Right ventricle myocardium superior (tissue), 1 donor: Measurements from ENCODE around the gene OGG1. TPM values are rescaled to one million over a fixed set of nuclear protein-coding genes. Genes with fewer than 3 reads are reported as not detected.

ENCODE experiments used
- ATAC-seq: fragments of 200-7000 bp; cut with Tn5 transposase; one replicate; pipeline ENCODE4 v1.9.1; 2020; ENCODE audit warnings: mild to moderate bottlenecking; ENCODE audit not compliant: poor library complexity
- DNase-seq: peaks from one replicate; pipeline ENCODE4 v3.0.0-alpha.2; 2020
- intact Hi-C: fragments of 100-400 bp; cut with DNase I; formaldehyde crosslinking; loops from one replicate; pipeline ENCODE4 v1.11.2; 2022
- total RNA-seq: library from RNA; stranded (reverse); fragmentation: NEBNext Ultra II Directional; extraction: Animal tissue kit (Norgen Biotek cat#: 25700); gene quantifications from one replicate; pipeline ENCODE4 v1.2.1, GENCODE V29; 2021
- donor health status: DM: no; HTN: yes; CAD: no; lungs with severe emphysema.

Gene OGG1
- total RNA-seq, 1 donor from 2014 or later = 8.3 TPM

DNA sequence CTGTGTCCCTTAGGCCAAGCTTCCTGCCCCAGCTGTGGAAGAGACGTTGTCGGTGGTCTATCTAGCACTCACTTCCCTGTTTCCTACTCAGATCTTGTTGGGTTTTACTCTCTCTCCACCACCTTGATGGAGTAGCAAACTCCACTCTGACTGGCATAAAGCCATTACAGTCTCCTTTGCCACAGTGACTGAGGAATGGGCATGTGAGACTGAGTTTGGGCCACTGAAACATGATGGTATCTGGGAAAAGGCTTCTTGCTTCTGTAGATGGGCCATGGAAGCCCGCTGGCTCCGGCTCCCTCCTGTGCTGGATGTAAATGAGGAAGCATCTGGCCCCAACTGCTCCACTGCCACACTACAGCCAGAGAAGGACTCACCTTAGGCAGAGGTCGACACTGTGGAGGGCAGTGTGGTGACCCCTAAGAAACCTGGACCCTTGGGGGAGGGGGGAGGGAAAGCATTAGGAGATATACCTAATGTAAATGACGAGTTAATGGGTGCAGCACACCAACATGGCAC lies 29.4 kb downstream of the OGG1 start:
- no peak for ATAC-seq
- peak; percentile 56 for DNase-seq
- intact Hi-C loops = no loop called here

DNA sequence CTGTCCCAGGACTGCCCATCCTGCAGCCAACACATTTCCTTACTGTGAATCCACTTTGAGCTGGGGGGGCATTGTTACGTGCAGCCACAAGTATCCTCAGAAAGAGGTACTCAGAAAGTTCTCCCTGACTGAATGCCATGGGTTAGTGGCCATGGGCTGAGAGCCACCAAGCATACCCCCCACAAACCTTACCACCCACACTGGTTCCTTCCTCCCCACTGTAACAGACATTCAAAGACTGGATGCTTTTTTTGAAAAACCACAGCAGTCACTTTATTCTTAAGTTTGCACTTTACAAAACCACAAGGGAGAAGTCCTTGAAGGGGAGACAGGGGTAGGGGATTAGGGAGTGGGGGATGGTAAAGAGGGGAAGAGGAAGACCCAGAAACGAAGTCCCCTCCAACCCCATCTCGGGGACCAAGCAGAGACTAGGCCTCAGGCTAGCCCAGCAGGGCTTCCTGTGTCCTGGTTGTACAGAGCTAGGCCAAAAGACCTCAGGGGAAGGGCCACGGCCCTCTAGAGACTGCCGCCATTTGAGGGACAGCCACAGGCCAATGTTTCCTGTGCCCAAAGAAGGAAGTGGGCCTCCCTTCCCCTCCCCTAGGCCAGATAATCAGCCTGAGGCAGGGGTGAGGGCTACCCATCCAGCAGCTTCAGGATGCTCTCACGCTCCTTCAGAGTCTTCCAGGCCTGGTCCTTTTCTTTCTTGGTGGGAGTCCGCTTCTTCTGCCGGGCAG lies 30.1 kb downstream of the OGG1 start:
- intact Hi-C loops = no loop called here
- ATAC-seq (peak; percentile 62), DNase-seq (peak; percentile 51)

DNA sequence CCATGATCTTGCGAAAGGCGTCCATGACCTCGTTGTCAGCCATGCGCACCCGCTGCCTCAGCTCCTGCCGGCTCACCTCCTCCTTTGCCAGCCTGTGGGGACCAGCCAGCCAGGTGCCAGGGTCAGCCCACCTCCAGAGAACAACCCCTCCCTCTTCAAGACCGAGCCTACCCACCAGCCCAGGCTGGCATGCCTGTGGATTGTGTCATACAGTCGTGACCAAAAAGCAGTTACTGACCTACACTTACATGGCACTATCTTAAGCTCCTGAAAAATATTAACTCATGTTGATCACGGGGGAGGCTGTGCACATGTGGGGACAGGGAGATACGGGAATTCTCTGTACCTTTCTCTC lies 30.7 kb downstream of the OGG1 start:
- no peak for ATAC-seq
- intact Hi-C loops = no loop called here
- DNase-seq = peak; percentile 41

DNA sequence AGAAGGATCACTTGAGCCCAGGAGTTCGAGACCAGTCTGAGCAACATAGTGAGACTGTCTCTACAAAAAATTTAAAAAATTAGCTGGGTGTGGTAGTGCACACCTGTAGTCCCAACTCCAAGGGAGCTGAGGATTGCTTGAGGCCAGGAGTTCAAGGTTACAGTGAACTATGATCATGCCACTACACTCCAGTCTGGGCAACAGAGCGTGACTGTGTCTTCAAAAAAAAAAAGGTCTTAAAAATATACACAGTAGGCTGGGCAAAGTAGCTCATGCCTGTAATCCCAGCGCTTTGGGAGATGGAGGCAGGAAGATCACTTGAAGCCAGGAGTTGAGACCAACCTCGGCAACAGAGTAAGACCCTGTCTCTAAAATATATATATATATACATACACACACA lies 31.2 kb downstream of the OGG1 start:
- intact Hi-C loops = no loop called here
- ATAC-seq (no peak), DNase-seq (peak; percentile 13)

DNA sequence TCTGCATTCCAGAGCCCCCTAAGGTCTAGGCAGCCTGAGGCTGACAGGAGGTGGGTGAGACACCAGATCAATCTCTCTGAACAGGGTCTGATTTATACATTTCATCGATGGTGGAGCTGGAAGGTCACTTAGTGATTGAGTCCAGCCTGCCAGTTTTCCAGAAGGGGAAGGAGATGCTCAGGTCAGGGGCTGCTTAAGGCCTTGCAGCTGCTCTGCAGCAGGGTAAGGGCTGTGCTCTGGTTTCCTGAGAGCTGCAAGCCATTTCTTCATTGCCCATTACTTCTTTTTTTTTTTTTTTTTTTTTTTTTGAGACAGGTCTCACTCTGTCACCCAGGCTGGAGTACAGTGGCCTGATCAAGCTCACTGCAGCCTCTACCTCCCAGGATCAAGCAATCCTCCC lies 31.8 kb downstream of the OGG1 start:
- DNase-seq (peak; percentile 12), ATAC-seq (no peak)
- intact Hi-C loops = no loop called here

DNA sequence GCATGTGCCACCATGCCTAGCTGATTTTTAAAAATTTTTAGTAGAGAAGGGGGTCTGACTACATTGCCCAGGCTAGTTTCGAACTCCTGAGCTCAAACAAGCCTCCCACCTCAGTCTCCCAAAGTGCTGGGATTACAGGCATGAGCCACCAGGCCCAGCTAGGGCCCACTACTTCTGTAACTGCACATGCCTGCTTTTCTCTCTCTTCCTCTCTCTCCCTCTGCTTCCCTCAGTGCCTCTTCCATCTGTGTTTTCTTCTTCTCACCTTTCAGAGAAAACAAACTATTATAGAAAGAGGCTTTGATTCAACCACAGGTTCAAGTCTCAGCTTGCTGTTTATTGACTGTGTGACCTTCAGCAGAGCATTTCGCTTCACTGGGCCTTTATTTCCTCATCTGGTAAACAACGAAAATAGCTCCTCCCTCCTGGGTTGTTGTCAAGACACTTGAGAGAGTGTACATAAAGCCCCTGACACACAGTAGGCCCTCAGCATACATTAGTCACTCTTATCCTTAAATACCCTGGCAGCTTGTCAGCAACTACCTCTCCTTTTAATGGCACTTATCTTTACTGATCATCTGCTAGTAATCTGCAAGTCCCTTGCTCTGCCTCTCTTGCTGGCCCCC lies 32.3 kb downstream of the OGG1 start:
- DNase-seq (peak; percentile 1), ATAC-seq (no peak)
- intact Hi-C loops = no loop called here

DNA sequence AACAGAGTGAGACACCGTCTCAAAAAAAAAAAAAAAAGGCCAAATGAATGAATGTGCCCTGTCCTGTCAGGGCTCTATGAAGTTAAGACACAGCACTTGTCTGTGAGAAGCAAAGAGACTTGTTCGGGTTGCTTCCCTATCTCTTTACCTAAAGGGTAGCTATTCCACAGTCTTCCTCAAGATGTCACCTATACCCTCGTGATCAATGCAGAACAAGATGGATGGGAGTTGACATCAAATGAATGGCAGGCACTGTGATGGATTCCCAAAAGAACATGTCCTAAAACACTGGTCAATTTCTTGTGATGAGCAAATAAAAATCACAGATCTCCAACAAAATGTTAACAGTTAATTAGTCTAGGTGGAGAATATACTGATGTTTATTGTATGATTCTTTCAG lies 33.0 kb downstream of the OGG1 start:
- ATAC-seq (no peak), DNase-seq (no peak)
- intact Hi-C loops = no loop called here

DNA sequence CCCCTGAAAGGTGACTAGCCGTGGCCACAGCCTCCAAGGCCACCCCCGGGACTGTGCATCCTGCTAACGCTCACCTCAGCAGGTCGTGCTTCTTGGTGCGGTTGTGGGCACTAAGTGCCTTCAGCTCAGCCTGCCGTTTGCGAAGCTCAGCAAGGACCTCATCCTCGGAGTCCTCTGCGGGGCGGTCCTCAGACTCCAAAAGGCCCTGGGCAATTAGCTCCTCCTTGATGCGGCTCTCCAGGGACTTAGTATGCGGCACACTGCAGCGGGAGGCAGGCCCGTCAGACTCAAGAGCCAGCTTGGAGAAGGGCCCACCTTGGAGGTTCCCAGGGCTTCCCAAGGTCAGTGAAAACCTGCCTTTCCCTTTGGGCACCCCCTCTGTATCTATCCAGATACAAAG lies 34.2 kb downstream of the OGG1 start:
- DNase-seq (no peak), ATAC-seq (no peak)
- intact Hi-C loops = no loop called here

DNA sequence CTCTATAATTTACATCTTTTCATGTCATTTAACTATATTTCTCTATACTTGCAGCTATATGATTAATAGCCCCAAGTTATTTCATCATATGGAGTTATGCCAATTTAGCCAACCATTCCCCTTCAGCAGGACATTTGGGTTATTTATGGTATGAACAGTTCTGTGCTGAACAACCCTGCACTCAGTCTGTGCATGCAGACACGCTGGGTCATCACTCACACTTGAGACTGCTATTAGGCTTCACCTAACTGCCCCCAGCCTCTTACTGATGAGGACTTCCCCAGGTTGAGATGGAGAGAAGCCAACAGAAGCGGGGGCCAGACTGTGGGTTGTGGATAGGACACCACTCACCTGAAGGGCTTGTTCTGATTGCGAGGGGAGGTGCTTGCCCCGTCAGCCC lies 35.2 kb downstream of the OGG1 start:
- intact Hi-C loops = no loop called here

DNA sequence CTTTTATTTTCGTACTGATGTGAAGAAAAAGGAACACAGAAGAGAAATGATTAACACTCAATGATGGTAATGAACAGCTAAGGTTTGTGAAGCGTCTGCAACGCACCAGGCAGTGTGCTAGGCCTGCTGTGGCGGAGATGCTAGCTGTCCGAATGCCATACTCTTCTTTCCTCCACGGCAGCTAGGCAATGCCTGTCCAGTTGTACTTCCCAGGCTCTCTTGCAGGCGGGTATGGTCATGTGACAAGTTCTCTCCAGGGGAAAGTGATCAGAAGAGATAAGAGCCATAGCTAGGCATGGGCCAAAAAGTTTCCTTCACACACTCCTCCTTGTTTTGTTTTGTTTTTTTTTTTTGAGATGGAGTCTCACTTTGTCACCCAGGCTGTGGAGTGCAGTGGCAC lies 35.9 kb downstream of the OGG1 start:
- ATAC-seq (peak; percentile 45), DNase-seq (no peak)
- intact Hi-C loops = no loop called here

More for the DNA sequence above, 35.2 kb downstream of the OGG1 start:
- ATAC-seq (no peak), DNase-seq (no peak)

DNA sequence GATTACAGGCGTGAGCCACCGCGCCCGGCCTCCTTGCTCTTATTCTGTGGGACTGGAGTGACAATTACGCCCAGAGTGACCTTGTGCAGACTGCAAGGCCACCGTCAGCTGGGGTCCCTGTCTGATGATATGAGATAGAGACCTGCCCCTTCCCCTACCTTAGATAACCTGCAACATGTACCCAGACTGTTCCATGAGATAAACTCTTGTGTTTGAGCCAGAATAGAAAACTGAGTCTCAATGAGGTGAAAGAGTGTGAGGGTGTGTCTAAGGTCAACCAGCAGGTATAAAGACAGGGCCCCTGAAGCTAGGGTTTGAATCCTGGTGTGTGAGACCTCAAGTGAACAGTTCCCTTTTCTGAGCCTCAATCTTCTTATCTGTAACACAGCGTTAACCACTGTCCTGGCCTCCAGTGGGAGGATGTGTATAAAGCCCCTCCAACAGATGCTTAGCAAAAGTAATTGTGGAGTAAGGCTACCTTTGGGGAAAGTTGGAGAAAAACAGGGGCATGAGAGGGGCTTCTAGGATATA lies 36.5 kb downstream of the OGG1 start:
- intact Hi-C loops = no loop called here
- DNase-seq (no peak), ATAC-seq (no peak)

DNA sequence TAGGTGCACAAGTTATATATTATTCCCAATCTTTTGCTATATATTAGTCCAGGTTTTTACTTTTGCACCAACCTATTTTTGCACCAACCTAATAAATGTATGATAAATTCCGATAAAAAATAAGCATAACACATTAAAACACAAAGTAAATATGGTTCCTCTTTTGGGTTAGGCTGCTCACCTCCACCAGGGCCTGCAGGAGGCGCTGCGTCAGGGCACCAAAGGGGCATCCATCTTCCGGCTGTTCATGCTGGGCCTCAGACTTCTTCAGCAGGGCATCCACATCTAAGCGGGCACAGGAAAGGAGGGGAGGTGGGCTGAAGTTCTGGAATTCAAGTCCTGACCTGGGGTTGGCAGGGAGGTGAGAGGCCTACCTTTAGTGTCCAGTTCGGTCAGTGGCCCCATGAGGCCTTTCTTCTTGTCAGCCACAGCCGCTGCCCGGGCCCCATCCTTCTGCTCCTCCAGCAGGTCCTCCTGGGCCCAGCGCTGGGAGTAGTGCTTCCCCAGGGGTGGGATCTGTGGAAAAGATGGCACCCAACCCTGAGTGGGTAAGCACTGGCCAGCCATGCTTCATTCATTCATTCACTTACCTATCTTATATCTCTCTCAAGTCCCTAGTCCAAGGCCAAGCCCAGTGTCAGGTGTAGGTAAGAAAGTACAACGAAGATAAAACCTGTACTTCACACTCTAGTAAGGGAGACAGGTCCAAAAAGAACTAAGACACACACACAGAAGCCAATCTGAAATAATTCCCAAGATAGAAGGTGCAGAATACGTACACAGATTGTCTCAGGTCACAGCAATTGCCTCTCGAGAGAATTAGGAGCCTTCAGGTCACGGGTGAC lies 37.3 kb downstream of the OGG1 start:
- intact Hi-C loops = no loop called here
- DNase-seq (peak; percentile 38), ATAC-seq (no peak)

DNA sequence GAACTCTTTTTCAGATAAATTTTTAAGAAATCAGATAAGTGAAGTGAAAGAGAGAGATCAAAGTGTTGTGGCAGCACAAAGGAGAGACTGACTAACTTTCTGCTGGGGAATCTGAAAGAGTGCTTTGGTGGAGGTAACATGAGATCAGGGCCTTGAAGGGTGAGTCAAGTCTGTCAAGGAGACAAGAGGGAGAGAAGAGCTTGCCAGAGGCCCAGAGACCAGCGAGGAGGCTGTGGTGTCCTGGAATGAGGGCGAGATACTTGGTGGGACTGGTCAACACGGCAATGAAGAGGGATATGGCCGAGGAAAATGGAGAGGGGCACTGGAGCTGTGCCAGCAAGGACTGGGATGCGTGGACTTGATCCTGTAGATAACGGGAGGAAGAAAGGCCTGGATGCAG lies 38.0 kb downstream of the OGG1 start:
- ATAC-seq = no peak
- intact Hi-C loops = no loop called here
- DNase-seq = peak; percentile 33

DNA sequence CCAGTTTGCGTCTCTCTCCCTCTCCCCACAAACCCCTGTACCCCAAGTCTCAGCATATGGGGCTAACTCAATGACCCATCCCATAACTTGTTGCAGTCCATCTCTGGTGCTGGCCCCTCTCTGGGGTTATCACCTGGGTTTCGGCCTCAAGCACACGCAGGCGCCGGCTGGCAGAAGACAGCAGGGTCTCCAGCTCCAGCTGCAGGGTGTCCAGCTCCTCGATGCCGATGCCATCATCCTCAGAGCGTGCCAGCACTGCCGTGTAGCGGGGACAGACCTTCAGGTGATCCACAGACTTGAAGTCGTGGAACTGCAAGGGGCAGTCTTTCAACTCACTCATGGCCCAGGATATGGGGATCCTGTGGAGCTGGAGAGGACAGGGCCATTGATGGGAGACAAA lies 41.4 kb downstream of the OGG1 start:
- intact Hi-C loops = no loop called here
- ATAC-seq = no peak
- peak; percentile 37 for DNase-seq

DNA sequence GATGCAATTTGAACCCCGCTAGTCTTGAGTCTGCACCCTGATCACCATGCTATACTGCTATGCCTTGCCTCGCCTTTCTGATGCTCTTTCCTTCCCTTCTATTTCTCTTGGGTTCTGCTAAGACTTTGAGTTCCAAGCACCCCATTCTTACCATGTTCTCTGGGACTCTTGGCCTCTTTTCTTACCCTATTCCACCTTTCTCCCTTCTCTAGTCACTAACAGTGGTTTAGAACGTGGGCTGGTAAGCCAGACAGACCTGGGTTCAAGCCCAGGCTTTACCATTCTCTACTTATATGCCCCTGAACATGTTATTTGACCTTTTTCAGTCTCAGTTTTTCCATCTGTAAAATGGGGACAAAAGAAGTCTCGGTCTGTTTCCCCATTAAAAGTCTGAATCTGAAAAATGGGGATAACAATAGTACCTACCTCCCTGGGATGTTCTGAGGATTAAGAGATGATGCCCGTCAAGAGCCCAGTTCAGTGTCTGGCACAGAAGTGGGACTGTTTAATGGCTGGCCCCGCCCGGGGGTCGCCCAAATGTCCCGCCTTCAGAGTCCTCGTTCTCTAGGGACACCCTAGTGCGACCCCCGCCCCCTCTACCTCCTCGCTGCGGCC lies 42.1 kb downstream of the OGG1 start:
- intact Hi-C loops = no loop called here
- DNase-seq (peak; percentile 5), ATAC-seq (no peak)

DNA sequence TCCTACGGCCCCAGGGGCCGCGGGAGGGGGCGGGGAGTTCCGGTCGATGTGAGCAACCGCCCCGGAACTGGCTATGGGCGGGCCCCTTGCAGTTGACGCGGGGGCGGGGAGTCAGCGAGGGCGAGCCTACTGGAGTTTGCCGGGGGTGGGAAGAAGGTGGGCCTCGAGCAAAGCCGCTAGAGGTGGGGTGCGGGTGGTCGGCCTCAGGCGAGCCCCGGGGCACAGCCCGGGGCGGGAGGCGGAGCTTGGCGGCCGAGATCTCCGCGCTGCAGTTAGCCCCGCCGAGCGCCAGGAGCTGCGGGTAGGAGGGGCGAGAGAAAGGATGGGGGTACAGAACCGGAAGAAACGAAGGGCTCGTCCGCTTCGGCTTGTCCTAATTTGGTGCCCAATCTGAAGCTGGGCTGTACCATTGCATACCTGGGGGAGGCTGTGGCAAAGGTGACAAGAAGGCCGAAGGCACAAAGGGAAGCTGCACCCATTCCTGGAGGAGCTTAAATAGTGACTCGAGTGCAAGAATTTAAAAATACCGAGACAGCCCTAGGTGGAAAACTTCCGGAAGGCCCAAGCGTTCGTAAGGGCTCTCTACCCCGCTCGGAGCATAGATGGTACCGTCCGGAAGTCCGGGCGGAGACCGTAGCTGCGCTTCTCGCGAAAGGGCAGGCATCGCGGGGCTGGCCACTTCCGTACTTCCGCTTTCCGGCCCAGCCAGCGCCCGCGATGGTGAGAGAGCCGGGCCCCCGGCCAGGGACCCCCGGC lies 42.8 kb downstream of the OGG1 start, which contains the start of the genes ARPC4 and TADA3:
TSS of gene ARPC4 (plus strand) at position 678 of the 756 bp plus-strand sequence. CDS start at position 718, 40 bp downstream.
TSS of gene TADA3 (minus strand) at position 69 of the 756 bp plus-strand sequence. CDS start 1,007 bp downstream, outside the sequence.
- intact Hi-C loops = no loop called here
- DNase-seq (peak; percentile 96), ATAC-seq (peak; percentile 96)

DNA sequence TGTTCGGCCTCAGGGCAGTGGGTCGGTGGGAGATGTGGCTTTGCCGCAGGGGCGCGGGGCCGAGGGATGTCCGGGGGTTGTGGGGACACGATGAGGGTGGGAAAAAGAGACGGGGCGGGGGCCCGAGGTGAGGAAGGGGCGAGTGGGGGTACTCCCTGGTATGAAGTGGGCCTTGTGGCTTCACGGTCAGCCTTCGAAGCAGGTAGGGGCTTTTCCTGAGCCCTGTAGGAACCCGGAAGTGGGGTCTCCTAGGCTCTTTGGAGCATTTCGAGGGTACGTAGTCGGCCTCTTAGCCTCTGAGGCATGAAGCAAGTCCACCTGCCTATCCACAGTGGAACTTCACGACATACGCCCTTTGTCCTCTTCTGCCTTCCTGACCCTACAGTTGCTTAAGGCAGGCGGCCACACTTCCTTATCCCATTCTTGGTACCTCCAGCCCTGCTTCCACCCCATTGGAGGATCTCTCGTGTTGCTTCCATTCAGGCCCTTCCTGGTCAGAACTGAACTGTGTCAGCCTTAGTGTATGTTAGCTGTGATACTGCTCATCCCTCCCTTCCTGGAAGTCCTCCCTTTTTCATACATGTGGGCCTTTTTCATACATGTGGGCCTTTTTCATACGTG lies 43.5 kb downstream of the OGG1 start:
- intact Hi-C loops = no loop called here
- ATAC-seq (peak; percentile 9), DNase-seq (peak; percentile 44)

DNA sequence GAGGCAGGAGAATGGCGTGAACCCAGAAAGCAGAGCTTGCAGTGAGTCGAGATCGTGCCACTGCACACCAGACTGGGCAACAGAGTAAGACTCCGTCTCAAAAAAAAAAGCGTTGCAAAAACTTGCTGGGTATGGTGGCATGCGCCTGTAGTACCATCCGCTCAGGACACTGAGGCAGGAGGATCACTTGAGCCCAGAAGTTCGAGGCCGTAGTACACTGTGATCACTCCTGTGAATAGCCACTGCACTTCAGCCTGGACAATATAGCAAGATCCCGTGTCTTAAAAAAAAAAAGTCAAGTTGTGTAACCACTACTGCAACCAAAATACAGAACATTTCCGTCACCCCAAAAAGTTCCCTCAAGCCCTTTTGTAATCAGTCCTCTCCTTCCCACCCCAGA lies 44.6 kb downstream of the OGG1 start:
- intact Hi-C loops = no loop called here
- ATAC-seq = no peak
- DNase-seq = no peak
